Vagina (tissue), 2 donors: ENCODE results near the gene UBE4B. TPM values are rescaled to one million over a fixed set of nuclear protein-coding genes. Genes with fewer than 3 reads are reported as not detected.

Experiments used
- DNase-seq, 2 donors: peaks; one replicate each; pipeline ENCODE4 v3.0.0-alpha.2; 2017; ENCODE audit errors: extremely low spot score in 2 of 2
- H3K27ac ChIP-seq: fragments of 200-600 bp; sonication (generic); one replicate; pipeline ENCODE4 v1.5.1; 2019
- H3K27me3 ChIP-seq: fragments of 200-600 bp; sonication (generic); one replicate; pipeline ENCODE4 v1.5.1; 2019
- H3K36me3 ChIP-seq, 2 donors: fragments of 200-600 bp; sonication (generic); one replicate each; pipeline ENCODE4 v1.5.1; 2017 to 2019
- H3K4me1 ChIP-seq: fragments of 200-600 bp; sonication (generic); one replicate; pipeline ENCODE4 v1.5.1; 2019
- H3K4me3 ChIP-seq, 2 donors: fragments of 200-600 bp; sonication (generic); 1 replicate in 1 of 2; 2 replicates in 1 of 2; pipeline ENCODE4 v1.5.1; 2016 to 2019
- H3K9me3 ChIP-seq: fragments of 200-600 bp; sonication (generic); one replicate; pipeline ENCODE4 v1.5.1; 2019
- CTCF ChIP-seq, 3 experiments: fragments of 450-650 bp in 2 of 3; fragments of 200-600 bp in 1 of 3; sonication (generic) in 1 of 3; IDR thresholded peaks; one replicate each; pipeline ENCODE4 v1.5.1; 2017 to 2019; ENCODE audit warnings: antibody characterized with exemption in 3 of 3, mild to moderate bottlenecking in 2 of 3, moderate library complexity in 2 of 3
- POLR2A ChIP-seq, 2 donors: fragments of 450-650 bp; IDR thresholded peaks; one replicate each; pipeline ENCODE4 v1.6.1; 2017; ENCODE audit warnings: antibody characterized with exemption in 2 of 2, mild to moderate bottlenecking in 2 of 2, moderate library complexity in 2 of 2
- POLR2AphosphoS5 ChIP-seq, 2 donors: sonication (generic); formaldehyde crosslinking; IDR thresholded peaks; one replicate each; pipeline ENCODE4 v1.9.0; 2017; ENCODE audit warnings: antibody characterized with exemption in 2 of 2, mild to moderate bottlenecking in 2 of 2, low read depth in 1 of 2; ENCODE audit not compliant: insufficient read depth in 1 of 2
- intact Hi-C: fragments of 100-400 bp; cut with DNase I; formaldehyde crosslinking; loops from one replicate; pipeline ENCODE4 v1.15.1; 2023
- total RNA-seq: library from RNA; depleted of rRNA; stranded (reverse); fragments of >200 nt; gene quantifications from one replicate; pipeline ENCODE4 v1.2.3, GENCODE V29; 2016

UBE4B gene
- total RNA-seq, 1 donor from 2014 or later, result 51.1 TPM

GRCh38 chr1:10048601-10049000, 15.8 kb downstream of the UBE4B start:
- Histone ChIP-seq H3K4me1 (peaks cover 64% of the 10 kb centered on the region), H3K4me3 (no peak overlapping the region), H3K27me3 (no peaks in the 10 kb centered on the region), H3K36me3 (no peaks in the 10 kb centered on the region), H3K9me3 (no peaks in the 10 kb centered on the region), H3K27ac (no peak overlapping the region)
- intact Hi-C loops, result no loop called here
- no peak for TF ChIP-seq CTCF (IDR thresholded peaks at IDR 0.05)
- no peak for TF ChIP-seq POLR2A (IDR thresholded peaks at IDR 0.05)
- no peak for TF ChIP-seq POLR2AphosphoS5 (IDR thresholded peaks at IDR 0.05; ENCODE audit: insufficient read depth in 1 of 2, low read depth in 1 of 2)
- no peak for DNase-seq

- TF ChIP-seq POLR2A (IDR thresholded peaks at IDR 0.05), result no peak
- TF ChIP-seq CTCF (IDR thresholded peaks at IDR 0.05), result no peak
- no peak for TF ChIP-seq POLR2AphosphoS5 (IDR thresholded peaks at IDR 0.05; ENCODE audit: insufficient read depth in 1 of 2, low read depth in 1 of 2)
- Histone ChIP-seq H3K36me3 (no peaks in the 10 kb centered on the region), H3K9me3 (no peaks in the 10 kb centered on the region), H3K4me1 (peaks cover 50% of the 10 kb centered on the region), H3K4me3 (no peak overlapping the region), H3K27ac (no peak overlapping the region), H3K27me3 (no peaks in the 10 kb centered on the region)
- intact Hi-C loops, result no loop called here
- DNase-seq, result no peak
Measured at GRCh38 chr1:10050611-10051010, 17.9 kb downstream of the UBE4B start.

- intact Hi-C loops, result no loop called here
- peaks cover 50% of the 10 kb centered on the region for H3K4me1 ChIP-seq
- DNase-seq, result no peak
Measured at GRCh38 chr1:10051656-10052055, 18.9 kb downstream of the UBE4B start.

GRCh38 chr1:10052347-10052746, 19.6 kb downstream of the UBE4B start:
- Histone ChIP-seq H3K27me3 (no peaks in the 10 kb centered on the region), H3K4me1 (peaks cover 49% of the 10 kb centered on the region), H3K27ac (no peak overlapping the region), H3K36me3 (no peaks in the 10 kb centered on the region), H3K9me3 (no peaks in the 10 kb centered on the region), H3K4me3 (no peak overlapping the region)
- TF ChIP-seq POLR2AphosphoS5 (IDR thresholded peaks at IDR 0.05; ENCODE audit: insufficient read depth in 1 of 2, low read depth in 1 of 2), result no peak
- TF ChIP-seq POLR2A (IDR thresholded peaks at IDR 0.05), result no peak
- no peak for TF ChIP-seq CTCF (IDR thresholded peaks at IDR 0.05)
- no peak for DNase-seq
- intact Hi-C loops, result no loop called here

More at GRCh38 chr1:10051656-10052055, 18.9 kb downstream of the UBE4B start:
- Histone ChIP-seq H3K9me3 (no peaks in the 10 kb centered on the region), H3K27ac (no peak overlapping the region), H3K36me3 (no peaks in the 10 kb centered on the region), H3K27me3 (no peaks in the 10 kb centered on the region), H3K4me3 (no peak overlapping the region)
- TF ChIP-seq POLR2A (IDR thresholded peaks at IDR 0.05), result no peak
- TF ChIP-seq CTCF (IDR thresholded peaks at IDR 0.05), result no peak
- TF ChIP-seq POLR2AphosphoS5 (IDR thresholded peaks at IDR 0.05; ENCODE audit: insufficient read depth in 1 of 2, low read depth in 1 of 2), result no peak

GRCh38 chr1:10054465-10054864, 21.7 kb downstream of the UBE4B start:
- intact Hi-C loops, result no loop called here
- no peaks in the 10 kb centered on the region for H3K9me3 ChIP-seq
- H3K27ac ChIP-seq, result no peak overlapping the region
- no peaks in the 10 kb centered on the region for H3K36me3 ChIP-seq
- no peak overlapping the region for H3K4me3 ChIP-seq
- peaks cover 62% of the 10 kb centered on the region for H3K4me1 ChIP-seq
- no peaks in the 10 kb centered on the region for H3K27me3 ChIP-seq
- DNase-seq, result no peak
- TF ChIP-seq CTCF (IDR thresholded peaks at IDR 0.05) (no peak), POLR2A (IDR thresholded peaks at IDR 0.05) (no peak), POLR2AphosphoS5 (IDR thresholded peaks at IDR 0.05; ENCODE audit: insufficient read depth in 1 of 2, low read depth in 1 of 2) (no peak)
